COR-L47 (cell line): ENCODE measurements around the gene RTL1.

ENCODE experiments used
- DNase-seq: peaks from one replicate; lab custom pipeline; 2025; lab: John Stamatoyannopoulos, UW

Gene RTL1

DNA sequence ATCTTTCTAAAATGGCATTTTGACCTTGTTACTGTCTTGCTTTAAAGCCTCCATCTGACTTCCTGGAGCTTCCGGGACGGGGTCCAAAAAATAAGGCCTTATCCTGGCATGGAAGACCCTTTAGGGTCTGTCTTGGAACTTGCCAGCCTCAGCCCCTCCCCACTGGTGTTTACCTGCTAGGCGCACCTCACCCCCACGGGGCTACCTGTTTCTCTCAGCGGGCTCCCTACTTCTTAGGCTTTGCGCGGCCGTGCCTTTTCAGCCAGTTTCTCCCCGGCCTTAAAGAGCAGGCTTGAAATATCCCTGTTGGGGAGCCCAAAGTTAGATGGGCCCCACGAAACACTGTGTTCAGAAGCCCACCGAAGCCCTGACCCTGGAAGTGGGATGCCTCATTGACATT lies 5.1 kb downstream of the RTL1 start:
- DNase-seq, result no peak

DNA sequence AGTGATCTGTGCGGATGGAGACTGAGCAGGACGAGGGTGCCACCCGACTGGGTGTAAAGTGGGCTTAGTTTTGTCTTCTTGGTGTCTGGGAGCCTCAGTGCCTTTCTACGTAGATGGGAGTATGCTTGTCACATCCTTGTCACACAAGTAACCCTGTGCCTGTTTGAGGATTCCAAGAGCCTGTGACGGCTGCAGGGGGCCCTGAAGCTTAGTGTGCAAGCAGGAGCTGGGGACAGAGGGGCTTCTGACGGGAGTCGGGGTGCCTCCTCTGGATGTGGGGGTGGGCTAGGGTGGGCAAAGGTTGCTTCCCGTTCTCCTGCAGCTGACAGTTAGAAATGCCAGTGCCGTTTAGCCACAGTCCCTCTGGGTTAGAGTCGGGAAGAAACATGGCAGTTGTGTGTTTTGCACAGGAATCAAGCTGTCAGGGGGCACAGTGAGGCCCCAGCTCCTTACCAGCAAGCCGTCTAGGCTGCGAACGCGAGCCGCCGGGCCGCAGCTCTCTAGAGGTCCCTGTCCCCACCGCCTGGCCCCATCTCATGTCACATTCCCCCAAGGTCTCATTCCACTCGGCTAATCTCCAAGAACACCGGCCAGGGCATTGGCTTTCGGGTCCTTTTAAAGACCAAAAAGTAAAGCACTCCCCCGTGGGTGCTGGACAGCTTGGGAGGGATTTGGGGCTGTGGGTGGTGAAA lies 7.0 kb downstream of the RTL1 start:
- no peak for DNase-seq

DNA sequence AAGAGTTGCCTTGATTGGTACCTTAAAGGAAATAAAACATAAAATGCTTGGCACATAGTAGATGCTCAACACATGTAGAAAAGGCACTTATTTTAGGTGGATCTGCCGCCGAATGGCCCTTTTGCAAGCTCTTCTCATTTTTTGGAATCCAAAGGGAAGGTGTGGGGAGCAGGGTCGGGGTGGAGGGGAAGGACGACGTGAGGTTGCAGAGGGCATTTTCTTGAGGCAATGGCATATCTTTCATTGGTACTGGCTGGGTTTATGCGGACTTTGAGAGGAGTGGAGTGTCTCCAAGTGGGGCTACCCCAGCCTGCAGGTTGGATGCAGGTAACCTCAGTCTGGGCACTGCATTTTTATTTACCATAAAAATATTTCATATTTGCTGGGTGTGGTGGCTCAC lies 8.1 kb downstream of the RTL1 start:
- DNase-seq, result no peak

DNA sequence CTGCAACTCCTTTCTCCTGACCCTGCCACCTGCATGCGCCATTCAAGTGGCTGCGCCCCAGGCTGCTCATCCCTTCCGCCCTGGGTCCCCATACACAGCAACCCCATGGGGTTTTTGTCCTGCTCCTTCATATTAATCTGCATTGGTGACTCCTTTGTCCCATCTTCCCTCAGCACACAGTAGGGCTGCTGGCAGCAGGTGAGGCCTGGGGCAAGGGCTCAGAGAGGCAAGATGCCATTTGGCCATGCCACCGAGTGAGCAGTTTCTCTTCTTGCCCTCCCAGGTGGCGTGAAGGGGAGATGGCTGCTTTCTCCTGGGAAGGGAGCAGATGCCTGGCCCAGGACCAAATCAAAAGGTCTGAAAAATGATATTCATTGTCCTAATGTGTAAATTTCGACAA lies 9.1 kb downstream of the RTL1 start:
- DNase-seq, result no peak

DNA sequence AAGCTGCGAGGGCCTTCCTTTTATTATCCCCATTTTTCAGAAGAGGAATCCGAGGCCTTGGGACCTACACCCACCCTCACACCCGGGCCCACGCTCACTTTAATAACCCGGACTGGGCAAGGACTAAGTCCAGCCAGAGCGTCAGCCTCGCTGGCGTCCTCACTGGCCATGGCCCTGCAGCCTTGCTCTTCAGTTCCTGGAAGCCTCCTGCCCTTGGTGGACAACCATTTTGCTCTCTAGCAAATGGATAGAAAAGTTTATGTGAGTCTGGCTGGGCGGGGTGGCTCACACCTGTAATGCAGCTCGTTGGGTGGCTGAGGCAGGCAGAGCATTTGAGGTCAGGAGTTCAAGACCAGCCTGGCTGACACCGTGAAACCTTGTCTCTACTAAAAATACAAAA lies 9.8 kb downstream of the RTL1 start:
- no peak for DNase-seq

DNA sequence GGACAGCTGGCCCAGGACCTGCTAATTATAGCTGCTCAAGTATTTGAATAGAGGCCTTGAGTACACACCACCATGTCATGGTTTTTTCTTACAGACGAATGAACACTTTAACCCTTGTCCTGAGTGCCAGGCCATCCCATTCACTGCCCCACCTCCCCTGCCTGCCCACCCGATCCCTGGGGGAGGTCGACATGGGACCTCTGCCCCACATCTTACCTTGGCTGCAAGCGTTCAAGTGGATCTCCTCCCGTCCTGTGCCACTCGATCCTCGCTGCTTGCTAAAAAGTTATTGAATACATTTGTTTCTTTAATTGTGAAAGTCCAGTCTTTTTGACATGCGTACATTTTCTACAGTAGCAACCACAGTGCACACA lies 10.3 kb downstream of the RTL1 start:
- no peak for DNase-seq

DNA sequence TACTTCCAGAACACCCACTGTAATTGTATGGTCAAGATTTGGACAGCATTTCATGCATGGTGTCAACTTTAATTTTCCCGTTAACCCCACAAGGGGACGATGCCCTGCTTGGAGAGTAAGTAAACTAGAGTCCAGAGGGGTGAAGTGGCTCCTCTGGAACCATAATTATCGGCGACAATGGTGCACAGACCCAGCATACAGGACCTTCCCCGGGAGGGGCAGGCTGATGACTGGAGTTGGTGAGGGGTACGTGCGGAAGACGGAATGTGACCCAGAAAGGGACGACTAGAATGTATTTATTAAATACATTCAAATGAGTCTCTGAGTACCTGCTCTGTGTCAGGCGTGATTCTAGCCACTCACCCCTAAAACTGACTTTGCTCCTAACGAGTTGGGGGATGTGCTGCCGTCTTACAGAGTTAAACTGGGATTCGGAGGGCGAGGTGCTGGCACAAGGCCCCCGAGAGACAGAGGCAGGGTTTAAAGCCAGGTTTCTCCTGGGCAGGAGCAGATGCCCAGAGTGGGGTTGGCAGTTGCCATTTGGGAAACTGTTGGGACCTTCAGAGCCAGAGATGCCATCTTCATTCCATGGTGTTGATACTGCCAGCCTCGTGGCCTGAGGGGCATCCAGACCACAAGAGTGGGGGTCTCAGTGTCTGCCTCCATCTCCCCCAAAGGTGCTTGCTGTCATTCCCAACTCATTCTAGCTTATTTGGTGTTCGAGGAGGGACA lies 10.9 kb downstream of the RTL1 start:
- DNase-seq, result no peak

DNA sequence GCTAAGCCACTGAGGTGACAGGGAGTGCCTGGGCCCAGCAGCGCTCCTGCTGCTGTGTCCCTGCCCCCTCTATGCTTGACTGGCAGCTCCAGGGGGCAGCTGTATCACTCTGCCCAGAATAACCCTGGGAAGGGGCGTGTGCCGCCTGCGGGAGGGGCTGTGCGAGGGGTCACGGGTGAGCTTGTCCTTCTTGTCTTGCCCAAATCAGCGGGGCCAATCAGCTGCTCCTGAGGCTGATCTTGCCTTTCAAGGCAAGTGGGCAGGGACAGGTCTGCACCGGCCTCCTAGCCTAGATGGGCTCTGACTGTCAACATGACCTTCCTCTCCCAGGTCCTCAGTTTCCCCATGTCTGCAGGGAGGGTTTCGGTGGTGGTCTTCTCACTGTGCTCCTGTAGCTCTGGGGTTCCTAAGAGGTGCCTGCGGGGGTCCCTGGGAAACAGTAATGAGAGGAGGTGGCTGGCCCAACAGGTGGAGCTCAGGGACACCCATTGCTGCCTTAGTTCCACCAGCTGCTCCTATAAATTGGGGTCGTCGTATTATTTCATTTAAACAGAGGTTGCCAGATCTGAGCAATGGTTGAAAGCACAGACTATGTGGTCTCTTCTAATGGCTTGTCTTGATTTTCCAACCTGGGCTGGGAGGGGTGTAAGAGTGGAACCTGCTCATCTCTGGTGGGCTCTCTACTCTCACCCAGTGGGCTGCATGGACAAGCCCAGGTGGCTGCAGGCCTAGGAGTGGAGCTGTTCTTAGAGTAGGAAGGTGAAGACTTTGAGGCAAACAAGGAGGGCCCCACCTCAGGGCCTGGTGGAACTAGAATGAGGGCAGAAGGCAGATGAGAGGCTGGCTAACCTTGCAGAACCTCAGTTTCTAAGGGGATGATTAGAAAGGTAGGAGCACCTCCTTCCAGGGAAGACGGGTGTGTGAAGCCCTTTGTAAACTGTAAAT lies 11.7 kb downstream of the RTL1 start:
- DNase-seq, result no peak

DNA sequence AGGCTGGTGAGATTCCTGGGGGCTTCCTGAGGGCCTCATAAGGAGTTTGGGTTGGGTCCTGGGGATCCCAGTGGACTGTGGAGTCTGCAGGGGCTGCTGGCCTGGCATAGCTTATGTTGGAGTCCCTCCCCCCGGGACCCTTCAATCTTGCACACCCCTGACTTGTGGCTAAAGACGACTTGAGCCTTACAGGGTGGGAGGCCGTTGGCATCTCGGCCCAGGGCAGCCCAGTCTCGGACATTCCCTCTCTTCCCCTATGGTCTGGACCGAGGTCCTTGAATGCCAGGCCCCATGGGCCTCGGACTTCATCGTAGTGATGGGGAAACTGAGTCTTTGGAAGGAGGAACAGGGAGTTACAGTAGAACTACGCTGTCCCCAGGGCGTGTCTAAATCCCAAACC lies 12.5 kb downstream of the RTL1 start:
- DNase-seq, result no peak

DNA sequence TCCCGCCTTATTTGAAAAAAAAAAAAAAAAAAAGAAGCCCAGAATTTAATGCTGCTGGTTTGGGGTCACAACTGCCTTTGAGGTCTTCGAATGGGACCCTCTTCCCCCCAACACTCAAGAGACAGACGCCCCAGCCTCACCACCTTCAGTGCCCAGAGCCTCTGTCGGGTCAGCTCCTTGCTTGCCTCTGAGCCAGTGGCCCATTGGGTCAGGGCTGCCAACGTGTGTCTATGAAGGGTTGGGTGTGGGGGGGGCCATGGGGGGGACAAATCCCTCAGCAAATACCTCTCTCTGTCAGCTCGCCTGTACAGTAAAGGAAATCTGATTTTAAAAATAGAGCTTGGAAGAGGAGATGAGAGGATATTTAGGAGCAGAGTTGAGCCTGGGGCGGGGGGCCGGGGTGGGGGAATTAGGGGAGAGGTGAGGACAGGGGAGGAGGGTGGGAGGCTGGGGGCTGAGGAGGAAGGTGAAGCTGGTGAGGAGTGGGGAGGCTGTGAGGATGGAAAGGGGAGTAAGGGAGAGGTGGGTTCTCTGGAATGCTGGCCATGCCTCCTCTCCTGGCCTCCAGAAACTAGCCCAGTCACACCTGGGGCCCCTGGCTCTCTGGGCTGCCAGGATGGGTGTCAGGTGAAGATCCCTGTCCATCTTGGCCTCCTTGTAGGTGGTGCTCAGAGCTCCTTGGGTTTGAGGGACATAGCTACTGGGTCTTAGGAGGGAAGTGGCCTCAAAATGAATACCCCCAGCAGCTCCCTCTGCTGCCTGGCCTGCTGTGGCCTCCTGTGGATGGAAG lies 13.3 kb downstream of the RTL1 start:
- no peak for DNase-seq

DNA sequence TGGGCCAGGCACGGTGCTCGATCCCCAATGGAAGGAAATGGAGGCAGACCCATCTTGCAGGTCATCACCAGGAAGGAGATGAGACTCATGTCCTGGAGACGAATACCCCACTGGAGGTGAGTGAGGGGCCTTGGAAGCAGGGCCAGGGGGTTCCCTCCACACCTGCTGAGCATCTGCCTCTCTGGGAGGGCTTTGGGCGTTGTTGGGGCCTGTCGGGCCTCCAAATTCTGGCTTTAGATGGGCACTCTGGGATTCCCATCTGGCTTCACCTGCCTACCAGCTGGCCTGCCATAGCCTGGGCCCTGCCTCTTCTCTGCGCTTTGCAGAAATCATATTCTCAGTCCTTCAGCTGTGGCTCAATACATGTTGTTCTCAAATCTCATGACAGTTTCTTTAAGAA lies 13.9 kb downstream of the RTL1 start:
- no peak for DNase-seq

DNA sequence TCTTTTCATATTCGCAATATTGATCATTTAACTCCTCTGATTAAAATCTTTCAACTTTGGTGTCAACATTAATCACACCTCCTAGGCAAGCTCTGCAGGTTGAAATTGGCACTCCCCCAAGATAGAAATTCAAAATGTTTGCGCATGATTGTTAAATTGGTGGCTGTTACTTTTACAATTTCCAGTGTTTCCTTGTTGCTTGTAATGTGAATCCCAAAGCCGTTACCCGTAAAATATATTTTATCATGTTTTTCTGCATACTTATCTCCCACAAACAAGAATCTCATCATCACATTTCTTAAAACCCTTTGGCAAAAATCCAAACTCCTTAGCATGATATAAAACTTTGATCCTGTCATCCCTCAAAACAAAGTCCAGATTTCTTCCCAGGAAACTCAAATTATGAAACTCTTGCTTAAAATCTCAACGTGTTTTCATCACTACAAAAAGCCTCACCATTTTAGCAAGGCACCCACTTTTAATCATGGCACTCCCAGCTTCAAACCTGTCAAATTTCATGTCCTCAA lies 14.7 kb downstream of the RTL1 start:
- no peak for DNase-seq

DNA sequence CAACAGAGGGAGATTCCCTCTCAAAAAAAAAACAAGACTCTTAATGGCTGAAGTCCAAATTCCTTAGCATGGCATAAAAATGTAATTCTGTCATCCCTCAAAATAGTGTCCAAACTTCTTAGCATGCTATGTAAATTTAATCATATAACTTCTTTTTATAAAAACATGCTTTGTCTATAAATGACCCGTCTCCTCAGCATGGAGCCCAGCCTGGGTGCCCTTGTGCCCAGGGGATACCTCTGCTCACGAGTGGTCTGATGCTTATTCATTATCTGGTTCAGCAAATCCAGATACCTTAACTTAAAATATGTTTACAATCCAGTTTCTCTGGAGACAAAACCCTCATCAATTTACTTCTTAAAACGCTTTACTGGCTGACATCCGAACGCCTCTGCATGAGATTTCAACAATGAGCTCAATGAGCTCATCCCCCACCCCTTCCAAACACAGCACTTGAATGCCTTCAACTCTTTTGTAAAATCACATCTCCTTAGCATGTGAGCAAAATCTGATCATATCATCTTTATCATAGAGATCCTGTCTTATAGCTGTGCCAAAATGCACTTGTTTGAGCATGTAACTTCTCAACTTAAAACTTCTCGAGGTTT lies 15.7 kb downstream of the RTL1 start:
- DNase-seq, result no peak

DNA sequence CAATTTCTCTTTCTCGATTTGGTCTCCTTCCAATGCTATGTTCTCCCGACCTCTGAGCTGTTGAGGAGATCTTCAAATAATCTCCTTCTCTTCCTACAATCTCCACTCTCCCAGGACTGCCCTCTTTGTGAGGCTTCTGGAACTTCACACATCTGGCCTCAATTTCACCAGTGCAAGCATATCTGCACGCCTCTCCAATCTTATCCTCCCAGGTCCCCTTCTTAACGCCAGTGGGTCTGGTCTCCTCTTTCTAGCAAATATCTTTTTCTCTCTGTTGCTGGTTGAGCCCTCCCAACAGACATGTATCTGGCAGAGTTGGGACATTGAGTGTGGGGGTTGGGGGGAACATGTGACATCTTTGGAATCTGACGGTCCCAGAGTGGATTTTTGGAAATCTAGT lies 17.9 kb downstream of the RTL1 start:
- DNase-seq, result no peak

DNA sequence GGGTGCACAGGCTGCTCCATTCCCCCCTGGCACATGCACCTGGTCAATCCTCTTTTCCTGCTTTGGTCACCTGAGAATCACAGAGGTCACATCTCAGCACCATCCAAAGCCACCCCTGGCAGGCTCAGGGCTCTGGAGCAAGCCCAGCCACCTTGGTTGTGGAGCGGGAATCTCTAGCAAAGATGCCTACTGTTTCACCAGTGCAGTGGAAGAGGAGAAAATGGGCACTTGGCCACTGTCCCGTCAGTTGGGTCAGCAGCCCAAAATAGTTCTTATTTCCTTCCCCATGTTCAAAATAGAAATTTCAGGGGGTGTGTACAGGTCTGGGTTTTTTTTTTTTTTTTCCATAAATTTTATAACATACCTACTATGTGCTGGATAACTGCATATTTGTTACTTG lies 18.3 kb downstream of the RTL1 start:
- no peak for DNase-seq

DNA sequence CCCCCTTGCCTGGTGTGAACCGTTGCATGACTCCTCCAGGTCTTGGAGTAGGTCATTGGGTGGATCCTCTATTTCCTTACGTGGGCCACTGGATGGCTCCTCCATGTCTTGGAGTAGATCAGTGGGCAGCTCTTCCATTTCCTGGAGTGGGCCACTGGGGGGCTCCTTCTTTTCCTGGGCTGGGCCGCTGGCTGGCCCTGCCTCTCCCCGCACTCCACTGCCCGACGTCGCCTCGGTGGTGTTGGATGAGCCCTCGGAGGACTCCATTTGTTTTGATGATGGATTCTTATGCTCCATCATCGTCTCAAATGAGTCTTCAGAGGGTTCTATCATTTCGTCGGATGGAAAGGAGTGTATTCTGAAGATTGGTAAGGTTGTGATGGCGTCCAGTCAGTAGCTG lies 19.1 kb downstream of the RTL1 start:
- DNase-seq, result no peak

DNA sequence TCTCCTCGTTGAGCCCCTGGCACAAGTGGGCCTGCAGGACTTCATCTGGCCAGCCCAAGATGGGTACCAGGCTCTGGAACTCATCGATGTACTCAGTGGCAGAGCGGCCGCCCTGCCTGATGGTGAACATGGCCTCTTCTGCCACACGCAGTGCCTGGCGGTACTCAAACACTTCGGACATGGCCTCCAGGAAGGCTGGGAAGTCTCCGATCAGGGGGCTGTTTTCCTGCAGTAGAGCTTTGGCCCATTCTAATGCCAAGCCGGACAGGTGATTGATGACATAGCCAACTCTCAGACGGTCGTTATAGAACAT lies 19.8 kb downstream of the RTL1 start:
- no peak for DNase-seq

DNA sequence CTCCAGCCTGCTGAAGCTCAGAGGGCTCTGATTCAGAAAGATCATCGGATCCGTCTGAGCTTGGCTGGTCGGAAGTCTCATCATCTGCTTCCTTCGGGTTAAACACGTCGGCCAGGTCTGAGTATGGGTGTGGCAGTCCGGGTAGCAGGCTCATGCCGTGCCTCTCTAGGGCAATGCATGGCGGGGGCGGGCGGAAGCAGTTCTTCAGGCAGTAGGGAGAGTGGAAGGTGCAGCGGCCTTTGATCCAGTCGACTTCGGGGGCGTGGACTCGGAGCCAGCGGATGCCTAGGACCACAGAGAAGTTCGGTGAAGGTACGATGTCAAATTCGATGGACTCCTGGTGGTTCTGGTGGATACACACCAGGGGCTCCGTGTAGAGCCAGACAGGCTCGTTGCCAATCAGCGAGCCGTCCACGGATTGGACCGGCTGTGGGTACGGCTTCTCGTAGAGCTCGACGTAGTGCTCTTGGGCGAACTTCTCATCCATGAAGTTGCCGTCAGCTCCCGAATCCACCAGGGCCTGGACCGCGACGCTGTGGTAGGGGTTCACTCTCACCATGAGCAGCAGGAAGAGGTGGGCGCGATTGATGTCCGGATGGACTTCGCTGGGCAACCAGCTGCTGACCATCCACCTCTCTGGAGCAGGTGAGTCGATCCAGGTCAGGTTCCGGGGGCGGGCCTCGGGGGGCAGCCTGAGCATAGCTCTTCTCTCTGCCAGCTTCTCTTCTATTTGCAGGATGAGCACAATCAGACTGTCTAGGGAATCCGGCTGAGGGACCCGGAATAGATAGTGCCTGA lies 20.3 kb downstream of the RTL1 start:
- no peak for DNase-seq

DNA sequence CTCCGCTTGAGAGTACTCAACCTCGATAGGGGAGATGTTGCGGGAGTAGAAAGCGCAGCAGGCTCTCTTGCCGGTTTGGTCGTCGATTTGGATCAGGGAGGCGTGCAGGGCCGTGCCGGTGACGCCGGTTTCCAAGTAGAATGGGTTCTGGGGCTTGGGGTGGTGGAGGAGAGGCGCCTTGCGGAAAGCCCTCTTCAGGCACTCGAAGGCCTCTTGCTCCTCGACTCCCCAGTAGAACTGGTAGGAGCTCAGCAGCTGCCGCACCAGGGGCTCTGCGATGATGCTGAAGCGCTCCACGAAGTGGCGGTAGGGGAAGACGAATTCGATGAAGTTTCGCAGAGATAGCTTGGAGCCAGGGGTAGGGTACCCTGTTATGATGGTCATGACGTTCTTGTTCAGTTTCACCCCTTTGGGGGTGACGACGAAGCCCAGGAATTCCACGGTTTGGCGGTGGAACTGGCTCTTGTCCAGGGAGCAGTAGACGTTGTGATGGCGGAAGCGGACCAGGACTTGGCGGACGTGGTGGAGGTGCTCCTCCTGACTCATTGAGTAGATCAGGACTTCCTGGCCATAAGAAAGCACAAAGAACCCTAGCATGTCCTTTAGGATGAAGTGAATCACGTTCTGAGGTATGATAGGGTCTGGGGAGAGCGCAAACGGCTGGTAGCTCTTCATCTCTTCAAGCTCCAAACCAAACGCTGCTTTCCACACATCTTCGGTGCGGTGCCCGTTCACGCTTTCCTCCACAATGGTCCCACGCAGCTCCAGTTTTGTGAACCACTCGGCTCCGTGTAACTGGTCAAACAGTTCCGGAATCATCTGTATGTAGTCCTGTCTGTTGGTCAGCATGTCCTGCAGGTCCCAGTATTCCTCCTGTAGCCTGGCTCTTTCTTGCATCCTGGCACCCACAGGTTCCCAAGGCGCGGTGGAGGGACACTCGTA lies 21.2 kb downstream of the RTL1 start:
- DNase-seq, result no peak
